OCI-LY1 (cell line): ENCODE results near the gene PYDC1.

Experiments
- H2AFZ ChIP-seq: fragments of 200-600 bp; sonication (generic), shearing (Covaris generic); 2 replicates; pipeline ENCODE4 v1.6.0; 2014; ENCODE audit warnings: antibody characterized with exemption, mild to moderate bottlenecking, low read length
- H3F3A ChIP-seq: fragments of 200-600 bp; sonication (generic), shearing (Covaris generic); 2 replicates; pipeline ENCODE4 v1.6.0; 2014; ENCODE audit warnings: mild to moderate bottlenecking, antibody characterized with exemption, low read length, moderate library complexity; ENCODE audit not compliant: insufficient read depth
- H3K27ac ChIP-seq: fragments of 200-600 bp; sonication (generic); 2 replicates; pipeline ENCODE4 v1.5.1; 2014; ENCODE audit warnings: low read length, mixed run types, mild to moderate bottlenecking, low read depth; ENCODE audit not compliant: poor library complexity, severe bottlenecking
- H3K27me3 ChIP-seq: fragments of 200-600 bp; sonication (generic); 2 replicates; pipeline ENCODE4 v1.6.0; 2014; ENCODE audit warnings: antibody characterized with exemption, mild to moderate bottlenecking, low read length, moderate library complexity; ENCODE audit not compliant: insufficient read depth
- H3K36me3 ChIP-seq: fragments of 200-600 bp; sonication (generic); 2 replicates; pipeline ENCODE4 v1.6.1; 2014; ENCODE audit warnings: mild to moderate bottlenecking, antibody characterized with exemption, low read length, moderate library complexity, mixed read lengths; ENCODE audit not compliant: insufficient read depth
- H3K4me1 ChIP-seq: fragments of 200-600 bp; sonication (generic); 2 replicates; pipeline ENCODE4 v1.5.1; 2014; ENCODE audit warnings: mild to moderate bottlenecking, low read length, moderate library complexity; ENCODE audit not compliant: insufficient read depth, severe bottlenecking
- H3K4me2 ChIP-seq: fragments of 200-600 bp; sonication (generic), shearing (Covaris generic); 2 replicates; pipeline ENCODE4 v1.6.1; 2014; ENCODE audit warnings: low read length
- H3K4me3 ChIP-seq: fragments of 200-600 bp; sonication (generic); 2 replicates; pipeline ENCODE4 v1.5.1; 2014; ENCODE audit warnings: low read length, low read depth, mild to moderate bottlenecking, mixed read lengths; ENCODE audit not compliant: poor library complexity, severe bottlenecking
- H3K79me2 ChIP-seq: fragments of 200-600 bp; shearing (Covaris generic); 2 replicates; pipeline ENCODE4 v1.6.1; 2016; ENCODE audit warnings: mixed run types, low read length, mixed read lengths; ENCODE audit not compliant: insufficient read depth
- H3K9ac ChIP-seq: fragments of 200-600 bp; sonication (generic), shearing (Covaris generic); 2 replicates; pipeline ENCODE4 v1.6.1; 2014; ENCODE audit warnings: mild to moderate bottlenecking, low read length, mixed read lengths
- H3K9me2 ChIP-seq: fragments of 200-600 bp; sonication (generic), shearing (Covaris generic); 2 replicates; pipeline ENCODE4 v1.6.1; 2014; ENCODE audit warnings: low read depth, mild to moderate bottlenecking, low read length, mixed read lengths
- H3K9me3 ChIP-seq: fragments of 200-600 bp; shearing (Covaris generic); 2 replicates; pipeline ENCODE4 v1.6.1; 2014; ENCODE audit warnings: low read length, mixed read lengths
- H4K20me1 ChIP-seq: fragments of 200-600 bp; sonication (generic), shearing (Covaris generic); 2 replicates; pipeline ENCODE4 v1.6.0; 2016; ENCODE audit warnings: mild to moderate bottlenecking, low read length; ENCODE audit not compliant: insufficient read depth
- CTCF ChIP-seq: fragments of 200-600 bp; sonication (generic), shearing (Covaris generic); IDR thresholded peaks from 2 replicates; pipeline ENCODE4 v1.5.1; 2017; ENCODE audit warnings: mild to moderate bottlenecking, antibody characterized with exemption, low read length, moderate library complexity, mixed read lengths
- EZH2 ChIP-seq: fragments of 200-600 bp; sonication (generic), shearing (Covaris generic); IDR thresholded peaks from 2 replicates; pipeline ENCODE4 v1.8.0; 2017; ENCODE audit warnings: borderline replicate concordance, mixed run types, mild to moderate bottlenecking, antibody characterized with exemption, low read length, moderate library complexity, mixed read lengths

PYDC1 gene

GRCh38 chr16:31213877-31214707, 2.8 kb downstream of the PYDC1 start, which contains the start of gene TRIM72:
TRIM72 (plus strand) TSS chr16:31214119; CDS start chr16:31214739, 620 bp downstream.
- no peaks in the 10 kb centered on the region for H3K36me3 ChIP-seq
- no peaks in the 10 kb centered on the region for H3K4me1 ChIP-seq
- H3K4me2 ChIP-seq = no peak within 1 kb of the TSS
- no peaks in the 10 kb centered on the region for H3F3A ChIP-seq
- H3K9ac ChIP-seq = no peak within 1 kb of the TSS
- no peaks in the 10 kb centered on the region for H3K9me2 ChIP-seq
- no peak within 1 kb of the TSS for H3K27ac ChIP-seq
- no peak within 1 kb of the TSS for H2AFZ ChIP-seq
- no peak within 1 kb of the TSS for H3K4me3 ChIP-seq
- H3K9me3 ChIP-seq = no peaks in the 10 kb centered on the region
- peaks cover 13% of the 10 kb centered on the region; the same call in 1 of the 2 replicates for H3K27me3 ChIP-seq
- TF ChIP-seq EZH2 = no peak
- TF ChIP-seq CTCF = no peak
- no peaks in the 10 kb centered on the region for H4K20me1 ChIP-seq
- H3K79me2 ChIP-seq = no peaks in the 10 kb centered on the region

- no peak overlapping the region for H3K4me2 ChIP-seq
- no peaks in the 10 kb centered on the region for H3K4me1 ChIP-seq
- peaks cover 17% of the 10 kb centered on the region; the same call in 1 of the 2 replicates for H3K27me3 ChIP-seq
- H3K79me2 ChIP-seq = no peaks in the 10 kb centered on the region
- H3K4me3 ChIP-seq = no peak overlapping the region
- no peaks in the 10 kb centered on the region for H4K20me1 ChIP-seq
- H3K9me2 ChIP-seq = no peaks in the 10 kb centered on the region
- H3F3A ChIP-seq = no peaks in the 10 kb centered on the region
- no peak overlapping the region for H3K9ac ChIP-seq
- no peak for TF ChIP-seq EZH2
- no peak for TF ChIP-seq CTCF
- no peaks in the 10 kb centered on the region for H3K9me3 ChIP-seq
- no peak overlapping the region for H3K27ac ChIP-seq
- no peaks in the 10 kb centered on the region for H3K36me3 ChIP-seq
- H2AFZ ChIP-seq = no peak overlapping the region
Measured at GRCh38 chr16:31213342-31213741, 3.6 kb downstream of the PYDC1 start.

- Histone ChIP-seq H3K4me3 (no peak overlapping the region), H2AFZ (no peak overlapping the region), H3K36me3 (no peaks in the 10 kb centered on the region), H3K27me3 (peaks cover 8% of the 10 kb centered on the region; the same call in 1 of the 2 replicates), H3K4me1 (peaks cover 12% of the 10 kb centered on the region), H3K4me2 (no peak overlapping the region), H3K9ac (no peak overlapping the region), H3K9me3 (no peaks in the 10 kb centered on the region), H3K79me2 (no peaks in the 10 kb centered on the region), H4K20me1 (no peaks in the 10 kb centered on the region), H3K27ac (no peak overlapping the region), H3K9me2 (no peaks in the 10 kb centered on the region), H3F3A (no peaks in the 10 kb centered on the region)
- TF ChIP-seq EZH2 = no peak
- no peak for TF ChIP-seq CTCF
Measured at GRCh38 chr16:31206776-31207175, 10.2 kb downstream of the PYDC1 start.
